Measurements from ENCODE around the gene PDZD2. TPM values are rescaled to one million over a fixed set of nuclear protein-coding genes. Genes with fewer than 3 reads are reported as not detected.
"Not testable (repeated sequence)": the region's sequence is repeated elsewhere in the genome, so short reads cannot be mapped to it uniquely, and the experiment has no call there.

The PDZD2 gene
- total and polyA plus RNA-seq, 8 donors: 16.2 to 49.8 (median 20.4) TPM

DNA sequence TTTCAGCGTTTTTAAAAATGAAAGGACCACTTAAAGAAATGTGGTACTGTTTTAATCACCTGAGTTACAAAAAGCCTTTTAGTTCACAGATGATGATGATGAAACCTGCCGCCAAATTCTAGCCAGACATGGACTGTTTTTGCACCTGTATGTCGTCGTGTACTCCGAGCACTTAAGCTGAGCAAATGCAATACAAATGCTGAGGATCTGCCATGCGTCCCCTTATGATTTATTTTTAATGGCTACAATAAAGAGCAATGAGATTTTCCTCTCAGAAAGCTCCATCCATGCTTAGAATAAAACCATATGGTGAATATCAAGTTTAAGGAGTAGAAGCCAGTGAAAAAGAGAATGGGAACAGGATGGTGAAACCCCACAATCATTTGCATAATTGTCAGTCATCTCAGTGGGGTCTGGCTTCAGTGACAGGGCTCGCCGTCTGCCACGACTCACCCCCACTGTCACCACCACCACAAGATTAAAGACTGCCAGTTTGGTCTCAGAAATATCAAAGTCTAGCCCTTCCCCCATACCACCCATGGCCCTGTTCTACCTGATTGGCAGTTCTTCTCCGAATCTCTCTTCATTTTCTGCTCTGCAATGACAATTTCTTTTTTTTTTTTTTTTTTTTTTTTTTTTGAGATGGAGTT is 375.3 kb downstream of the PDZD2 start:
- DNase-seq (no peak), ATAC-seq (no peak)
- Histone ChIP-seq H3K27me3 (no peaks in the 10 kb centered on the region), H3K27ac (no peak overlapping the region), H3K9me3 (no peaks in the 10 kb centered on the region), H3K4me3 (no peak overlapping the region), H3K4me1 (peaks cover 8 to 22% of the 10 kb centered on the region in 2 donors), H3K36me3 (no peaks in the 10 kb centered on the region)
- TF ChIP-seq, protein P1, sequence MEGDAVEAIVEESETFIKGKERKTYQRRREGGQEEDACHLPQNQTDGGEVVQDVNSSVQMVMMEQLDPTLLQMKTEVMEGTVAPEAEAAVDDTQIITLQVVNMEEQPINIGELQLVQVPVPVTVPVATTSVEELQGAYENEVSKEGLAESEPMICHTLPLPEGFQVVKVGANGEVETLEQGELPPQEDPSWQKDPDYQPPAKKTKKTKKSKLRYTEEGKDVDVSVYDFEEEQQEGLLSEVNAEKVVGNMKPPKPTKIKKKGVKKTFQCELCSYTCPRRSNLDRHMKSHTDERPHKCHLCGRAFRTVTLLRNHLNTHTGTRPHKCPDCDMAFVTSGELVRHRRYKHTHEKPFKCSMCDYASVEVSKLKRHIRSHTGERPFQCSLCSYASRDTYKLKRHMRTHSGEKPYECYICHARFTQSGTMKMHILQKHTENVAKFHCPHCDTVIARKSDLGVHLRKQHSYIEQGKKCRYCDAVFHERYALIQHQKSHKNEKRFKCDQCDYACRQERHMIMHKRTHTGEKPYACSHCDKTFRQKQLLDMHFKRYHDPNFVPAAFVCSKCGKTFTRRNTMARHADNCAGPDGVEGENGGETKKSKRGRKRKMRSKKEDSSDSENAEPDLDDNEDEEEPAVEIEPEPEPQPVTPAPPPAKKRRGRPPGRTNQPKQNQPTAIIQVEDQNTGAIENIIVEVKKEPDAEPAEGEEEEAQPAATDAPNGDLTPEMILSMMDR (IDR thresholded peaks at IDR 0.05): no peak
- intact Hi-C loops (cut with DNase I): no loop called here

DNA sequence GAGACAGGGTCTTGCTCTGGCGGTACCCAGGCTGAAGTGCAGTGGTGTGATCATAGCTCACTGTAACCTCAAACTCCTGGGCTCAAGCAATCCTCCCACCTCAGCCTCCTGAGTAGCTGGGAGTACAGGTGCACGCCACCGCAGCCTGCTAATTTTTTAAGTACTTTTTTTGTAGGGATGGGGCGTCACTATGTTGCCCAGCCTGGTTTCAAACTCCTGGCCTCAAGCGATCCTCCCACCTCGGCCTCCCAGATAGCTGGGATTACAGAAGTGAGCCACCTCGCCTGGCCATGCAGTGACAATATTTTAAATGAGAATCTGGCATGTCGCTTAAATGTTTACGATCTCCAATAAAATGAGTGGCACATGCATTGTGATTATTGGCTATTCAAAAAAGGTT is 376.3 kb downstream of the PDZD2 start:
- H3K36me3 ChIP-seq; DNase-seq; ATAC-seq; H3K9me3 ChIP-seq; intact Hi-C loops (cut with DNase I); H3K27me3 ChIP-seq; H3K4me3 ChIP-seq; H3K27ac ChIP-seq: not testable (repeated sequence)
- peaks cover 8 to 27% of the 10 kb centered on the region in 2 donors for H3K4me1 ChIP-seq

DNA sequence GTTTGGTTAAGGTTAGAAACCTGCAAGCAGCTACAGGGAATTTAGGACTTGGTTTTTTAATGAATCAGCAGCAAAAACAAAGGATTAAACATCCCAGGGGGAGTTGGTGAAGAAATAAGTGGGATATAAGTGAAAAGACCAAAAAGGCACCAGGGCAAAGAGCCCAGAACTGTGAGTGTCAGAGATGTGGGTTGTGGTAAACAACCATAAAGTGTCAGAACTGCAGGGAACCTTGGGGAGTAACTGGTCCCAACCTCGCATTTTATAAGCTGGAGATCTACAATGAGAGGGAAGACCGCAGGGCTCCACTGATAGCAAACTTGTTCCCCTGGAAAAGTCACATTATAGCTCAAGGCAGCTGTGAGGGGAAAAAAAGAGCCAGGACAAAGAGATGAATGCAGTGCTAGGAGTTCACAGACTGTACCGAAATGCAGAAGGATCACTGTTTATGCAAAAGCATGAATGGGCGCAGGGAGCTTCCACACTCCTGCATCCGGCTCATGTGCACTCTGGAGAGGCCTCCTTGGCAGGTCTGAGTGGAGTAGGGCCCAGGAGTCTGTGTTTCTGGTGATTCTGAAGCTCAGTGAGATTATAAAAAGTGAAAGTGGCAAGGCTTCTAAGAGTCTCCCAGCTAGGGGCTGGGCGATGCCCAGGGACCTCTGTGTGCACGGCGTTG is 378.9 kb downstream of the PDZD2 start:
- no peaks in the 10 kb centered on the region for H3K36me3 ChIP-seq
- no peak overlapping the region for H3K4me3 ChIP-seq
- intact Hi-C loops (cut with DNase I): no loop called here
- ATAC-seq: peak; percentile 78
- H3K9me3 ChIP-seq: no peaks in the 10 kb centered on the region
- peak overlapping the region in 1 of 2 donors; percentile 7 for H3K27ac ChIP-seq
- H3K4me1 ChIP-seq: peaks cover 8 to 36% of the 10 kb centered on the region in 2 donors
- no peaks in the 10 kb centered on the region for H3K27me3 ChIP-seq
- peak in 2 of 4 donors; percentile 49 to 62 for DNase-seq
- TF ChIP-seq, protein P1 (IDR thresholded peaks at IDR 0.05): no peak

DNA sequence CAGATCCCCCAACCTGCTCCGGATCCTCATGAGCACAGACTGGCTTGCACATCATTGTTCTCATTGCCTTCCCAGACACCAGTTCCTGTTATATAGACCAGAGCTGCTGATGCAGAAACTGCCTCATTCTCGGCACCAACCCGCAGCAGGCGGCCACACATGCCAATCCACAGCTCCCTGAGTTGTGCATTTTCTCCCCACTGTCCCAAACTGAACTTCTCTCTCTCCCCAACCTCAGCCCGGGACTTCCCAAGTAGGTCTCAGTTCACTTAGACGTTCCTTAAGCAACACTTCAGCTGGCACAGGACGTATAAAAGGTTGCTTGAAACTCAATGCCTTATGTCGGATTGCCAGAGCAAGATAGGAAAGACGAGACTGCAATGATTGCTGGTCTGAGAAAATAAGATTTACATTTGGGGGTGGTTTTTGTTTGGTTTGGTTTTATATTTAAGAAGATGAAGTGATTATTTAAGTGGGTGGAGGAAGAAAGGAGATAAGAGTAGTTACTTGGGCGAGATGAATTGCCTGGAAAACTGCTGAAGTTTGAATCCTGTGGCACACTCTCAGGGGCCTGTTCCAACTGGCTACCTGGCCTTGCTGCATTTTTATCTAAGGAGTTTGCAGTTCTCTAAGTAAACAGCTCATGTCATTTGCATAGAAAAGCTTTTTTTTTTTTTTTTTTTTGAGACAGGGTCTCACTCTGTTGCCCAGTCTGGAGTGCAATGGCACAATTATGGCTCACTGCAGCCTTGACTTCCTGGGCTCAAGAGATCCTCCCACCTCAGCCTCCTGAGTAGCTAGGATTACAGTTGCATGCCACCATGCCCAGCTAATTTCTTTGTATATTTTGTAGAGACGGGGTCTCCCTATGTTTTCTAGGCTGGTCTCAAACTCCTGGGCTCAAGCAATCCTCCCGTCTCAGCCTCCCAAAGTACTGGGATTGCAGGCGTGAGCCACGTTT is 379.8 kb downstream of the PDZD2 start:
- H3K27ac ChIP-seq: peak overlapping the region in 1 of 2 donors; percentile 7
- peak in 2 of 4 donors; percentile 17 to 26 for DNase-seq

DNA sequence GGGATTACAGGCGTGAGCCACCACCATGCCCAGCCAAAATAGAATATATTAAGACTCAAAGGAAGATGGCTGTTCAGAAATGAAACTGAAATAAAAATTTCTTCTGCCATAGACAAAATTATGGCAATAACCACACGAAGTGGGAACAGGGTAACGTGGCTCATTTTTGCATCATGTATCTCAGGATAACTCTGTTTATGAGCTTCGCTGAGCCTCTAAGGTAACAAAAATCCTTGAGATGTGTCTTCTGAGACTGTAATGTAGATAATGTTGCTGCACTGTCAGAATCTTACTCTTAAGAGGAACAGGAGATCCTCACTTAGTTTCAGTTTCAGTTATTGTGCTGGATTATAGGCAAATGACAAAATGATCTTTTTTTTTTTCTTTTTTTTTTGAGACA is 381.3 kb downstream of the PDZD2 start:
- Histone ChIP-seq H3K36me3 (no peaks in the 10 kb centered on the region), H3K4me1 (peaks cover 8 to 37% of the 10 kb centered on the region in 2 donors), H3K9me3 (no peaks in the 10 kb centered on the region), H3K27ac (peak overlapping the region in 1 of 2 donors; percentile 64), H3K4me3 (no peak overlapping the region), H3K27me3 (no peaks in the 10 kb centered on the region)
- TF ChIP-seq, protein P1 (IDR thresholded peaks at IDR 0.05): no peak
- ATAC-seq: no peak
- intact Hi-C loops (cut with DNase I): no loop called here
- no peak for DNase-seq

More for the DNA sequence above, 379.8 kb downstream of the PDZD2 start:
- intact Hi-C loops (cut with DNase I): no loop called here
- peak; percentile 71 for ATAC-seq
- Histone ChIP-seq H3K27me3 (no peaks in the 10 kb centered on the region), H3K36me3 (no peaks in the 10 kb centered on the region), H3K4me3 (no peak overlapping the region), H3K9me3 (no peaks in the 10 kb centered on the region), H3K4me1 (peaks cover 8 to 37% of the 10 kb centered on the region in 2 donors)
- TF ChIP-seq, protein P1 (IDR thresholded peaks at IDR 0.05): no peak

Data from left lung (tissue), 10 donors.